HCT116 (cell line): ENCODE measurements around the gene SLC6A2.
A peak's percentile ranks its signal among the peaks of the same experiment; 100 is the strongest.

Source experiments
- CBX3 ChIP-seq: IDR thresholded peaks from 2 replicates; pipeline ENCODE4 v1.6.1; 2012; ENCODE audit warnings: low read depth
- CTCF ChIP-seq, 3 experiments: fragments of 200-600 bp in 1 of 3; sonication (generic) in 1 of 3; IDR thresholded peaks in 2 of 3; conservative IDR thresholded peaks in 1 of 3; 2 replicates each; pipeline ENCODE4 v1.5.1; 2012 to 2017; ENCODE audit warnings: low read depth in 2 of 3, low read length in 2 of 3, antibody characterized with exemption in 1 of 3, borderline replicate concordance in 1 of 3, control low read depth in 1 of 3, mild to moderate bottlenecking in 1 of 3, mixed read lengths in 1 of 3, mixed run types in 1 of 3, moderate library complexity in 1 of 3; ENCODE audit not compliant: insufficient read depth in 1 of 3
- EZH2 ChIP-seq: fragments of 200-600 bp; sonication (generic); IDR thresholded peaks from 2 replicates; pipeline ENCODE4 v1.6.1; 2017; ENCODE audit warnings: antibody characterized with exemption, mixed run types
- EZH2phosphoT487 ChIP-seq: fragments of 200-600 bp; IDR thresholded peaks from 2 replicates; pipeline ENCODE4 v1.6.1; 2018; ENCODE audit warnings: antibody characterized with exemption, borderline replicate concordance
- FOSL1 ChIP-seq: IDR thresholded peaks from 2 replicates; pipeline ENCODE4 v1.6.1; 2012; ENCODE audit warnings: low read depth
- JUND ChIP-seq: IDR thresholded peaks from 2 replicates; pipeline ENCODE4 v1.6.1; 2012
- POLR2A ChIP-seq: IDR thresholded peaks from 2 replicates; pipeline ENCODE4 v1.7.0; 2011; ENCODE audit warnings: borderline replicate concordance; ENCODE audit not compliant: insufficient read depth, insufficient read length; ENCODE audit errors: extremely low read depth
- ZNF274 ChIP-seq: fragments of 200-500 bp; sonication (Bioruptor generic); IDR thresholded peaks from 2 replicates; pipeline ENCODE4 v1.6.1; 2014; ENCODE audit warnings: mild to moderate bottlenecking, low read depth, low read length, inconsistent platforms
- TF ChIP-seq, protein P1 (sequence below): IDR thresholded peaks from 2 replicates; pipeline ENCODE4 v1.6.1; 2012

DNA sequence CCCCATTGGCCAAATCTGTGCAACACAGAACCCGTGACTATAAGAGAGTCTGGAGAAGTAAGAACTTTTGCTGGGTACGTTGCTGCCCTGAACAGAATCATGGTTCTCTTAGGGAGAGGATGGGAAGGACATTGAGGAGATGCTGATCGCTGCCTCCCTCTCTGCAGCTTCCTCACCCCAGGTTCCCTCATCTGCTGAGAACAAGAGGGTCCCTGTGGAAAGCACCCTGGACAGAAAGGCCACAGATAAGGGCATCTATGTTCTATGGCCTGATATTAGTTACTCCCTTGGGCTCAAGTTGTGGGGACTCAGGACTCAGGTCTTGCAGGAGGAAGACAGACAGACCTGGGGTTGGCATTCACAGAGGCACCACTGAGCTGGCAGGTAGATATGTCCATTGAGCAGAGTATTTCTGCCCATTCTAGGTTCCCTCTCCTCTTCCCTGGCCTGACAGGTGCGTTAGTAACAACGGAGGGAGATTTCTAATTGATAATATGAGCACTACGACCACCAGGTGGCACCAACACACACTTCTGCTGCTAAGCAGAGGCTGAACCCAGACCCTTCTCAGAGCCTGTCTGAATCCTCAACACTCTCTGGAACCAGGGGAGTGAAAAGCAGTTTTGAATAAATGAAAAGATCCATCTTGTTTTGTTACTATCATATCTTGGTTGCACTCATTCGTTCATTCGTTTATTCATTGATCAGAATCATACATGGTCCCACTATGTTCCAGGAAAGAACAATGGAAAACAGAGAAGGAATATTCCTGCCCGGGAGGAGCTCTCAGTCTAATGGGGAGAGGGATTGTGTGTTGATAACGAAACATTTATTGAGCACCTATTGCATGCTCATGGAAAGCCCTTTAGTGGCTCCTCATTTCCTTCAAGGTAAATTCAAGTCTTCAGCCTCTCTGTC lies 56.4 kb downstream of the SLC6A2 start:
- TF ChIP-seq CBX3, result no peak
- no peak for TF ChIP-seq POLR2A
- TF ChIP-seq CTCF (IDR thresholded peaks at IDR 0.05 in 2 of 3, conservative IDR thresholded peaks at IDR 0.05 in 1 of 3; ENCODE audit: borderline replicate concordance in 1 of 3, insufficient read depth in 1 of 3, low read depth in 2 of 3, low read length in 2 of 3), result peak; percentile 47 to 68 (median 54); a peak in 5 of 6 replicates
- TF ChIP-seq ZNF274, result no peak
- TF ChIP-seq, protein P1, sequence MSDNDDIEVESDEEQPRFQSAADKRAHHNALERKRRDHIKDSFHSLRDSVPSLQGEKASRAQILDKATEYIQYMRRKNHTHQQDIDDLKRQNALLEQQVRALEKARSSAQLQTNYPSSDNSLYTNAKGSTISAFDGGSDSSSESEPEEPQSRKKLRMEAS, result no peak
- TF ChIP-seq EZH2phosphoT487, result no peak
- no peak for TF ChIP-seq JUND
- no peak for TF ChIP-seq EZH2
- TF ChIP-seq FOSL1, result no peak
